COLO668 (cell line): Measurements from ENCODE around the gene CCDC83.

ENCODE experiments used
- DNase-seq: peaks from one replicate; lab custom pipeline; 2025; ENCODE audit not compliant: unreplicated experiment; lab: John Stamatoyannopoulos, UW

CCDC83 gene

DNA sequence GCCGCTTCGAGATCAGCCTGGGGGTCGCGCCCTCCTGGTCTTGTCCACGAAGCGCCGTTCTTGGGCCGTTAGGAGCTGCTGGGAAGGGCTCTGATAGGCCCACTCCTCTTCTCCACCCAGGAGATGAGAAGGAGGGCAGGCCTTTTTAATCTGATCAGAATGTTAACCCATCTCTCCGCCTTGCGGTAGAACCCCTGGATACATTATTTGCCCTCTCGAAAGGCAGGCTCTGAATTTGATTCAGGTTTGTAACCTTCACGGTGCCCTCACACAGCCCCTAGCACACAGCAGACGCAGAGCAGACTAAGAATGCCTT lies at the start of gene CCDC83:
Gene CCDC83, plus strand, starts transcription at position 43 of the 316 bp plus-strand sequence. CDS start 9,741 bp downstream, outside the sequence.
- DNase-seq, result no peak

DNA sequence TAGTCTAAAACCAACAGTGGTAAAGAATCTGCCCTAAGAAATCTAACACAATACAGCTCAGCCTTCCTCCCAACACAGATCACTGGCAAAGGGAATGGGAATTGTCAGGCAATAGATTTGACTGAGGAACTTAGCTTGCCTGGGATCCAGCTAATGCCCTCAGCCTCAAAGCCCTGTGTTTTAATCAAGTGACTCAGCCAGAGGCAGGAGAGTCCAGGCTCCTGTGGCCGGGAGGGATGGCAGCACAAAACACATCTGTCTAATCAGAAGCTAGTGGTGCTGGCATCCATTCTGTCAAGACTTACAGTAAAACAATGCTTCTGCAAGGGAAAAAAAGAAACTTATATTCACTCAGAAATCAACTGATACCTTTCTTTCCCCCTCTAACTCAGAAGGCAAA lies 49.8 kb upstream of the CCDC83 start:
- no peak for DNase-seq

DNA sequence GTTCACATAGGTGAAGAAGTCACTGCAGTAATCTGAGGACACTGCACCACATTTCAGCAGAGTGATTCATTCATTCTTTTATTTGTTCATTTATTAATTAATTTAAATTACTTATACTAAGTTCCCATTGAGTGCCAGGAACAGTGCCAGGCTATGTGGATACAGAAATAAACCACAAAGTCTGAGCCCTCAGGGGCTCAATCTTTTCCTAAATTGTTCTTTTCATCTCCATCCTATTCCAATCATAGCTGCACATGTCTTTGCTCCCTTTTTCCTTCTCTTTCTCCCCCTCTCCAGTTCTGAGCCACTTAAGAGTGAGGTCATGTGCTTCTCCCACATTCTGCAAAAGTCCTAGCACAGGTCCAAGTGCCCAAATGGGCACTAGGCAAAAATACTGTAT lies 49.2 kb upstream of the CCDC83 start:
- DNase-seq, result no peak

DNA sequence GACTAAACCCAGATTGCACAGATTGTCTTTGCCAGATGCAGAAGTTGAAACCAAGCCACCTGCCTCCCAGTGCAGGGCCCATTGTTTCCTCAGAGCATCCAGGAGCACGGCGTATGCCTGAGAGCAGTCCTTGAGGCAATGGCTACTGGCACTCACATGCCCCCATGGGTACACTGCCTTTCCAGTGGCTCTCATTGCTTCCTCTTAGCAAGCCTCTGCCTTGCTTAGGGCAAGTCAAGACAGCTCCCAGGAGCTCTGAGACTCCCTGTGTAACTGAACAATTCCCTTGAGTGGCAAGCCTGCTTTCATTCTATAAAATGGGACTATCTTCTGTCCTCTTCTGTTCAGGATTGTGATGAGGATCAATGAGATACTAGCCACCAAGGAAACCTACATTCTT lies 48.3 kb upstream of the CCDC83 start:
- no peak for DNase-seq

DNA sequence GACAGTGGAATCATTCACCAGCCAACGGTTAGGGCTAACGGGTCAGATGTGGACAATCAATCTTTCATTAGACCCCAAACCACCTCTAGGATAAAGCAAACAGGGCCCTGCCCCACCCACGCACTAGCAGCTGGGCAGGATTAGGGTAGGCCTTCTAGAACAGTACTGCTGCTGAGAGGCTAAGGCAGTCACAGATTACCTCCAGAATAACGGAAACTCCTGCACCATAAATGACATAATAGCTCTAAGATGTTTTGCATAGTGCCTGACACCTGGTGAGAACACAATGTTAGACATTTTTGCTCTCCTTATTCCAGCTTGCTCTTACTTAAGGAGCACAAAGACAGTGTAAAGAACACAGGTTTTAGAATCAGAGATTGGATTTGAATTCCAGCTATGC lies 46.0 kb upstream of the CCDC83 start:
- DNase-seq, result no peak

DNA sequence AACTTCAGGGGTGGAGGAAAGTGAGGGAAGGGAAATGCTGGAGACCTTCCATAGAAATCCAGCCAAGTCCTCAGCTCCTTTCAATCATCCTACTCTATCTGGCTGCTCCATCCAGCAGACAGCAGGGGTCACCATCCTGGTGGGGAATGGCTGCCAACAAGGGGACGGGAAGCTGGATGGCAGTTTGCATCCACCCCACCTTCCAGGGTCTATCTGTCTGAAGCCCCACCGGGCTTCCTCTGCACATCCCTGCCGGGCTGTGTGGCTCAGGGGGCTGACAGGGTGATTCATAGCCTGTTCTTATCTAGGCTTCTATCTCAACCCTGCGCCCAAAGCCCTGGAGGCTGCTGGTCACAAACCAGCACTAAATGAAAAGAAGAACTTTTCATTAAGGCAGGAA lies 45.3 kb upstream of the CCDC83 start:
- DNase-seq, result no peak

DNA sequence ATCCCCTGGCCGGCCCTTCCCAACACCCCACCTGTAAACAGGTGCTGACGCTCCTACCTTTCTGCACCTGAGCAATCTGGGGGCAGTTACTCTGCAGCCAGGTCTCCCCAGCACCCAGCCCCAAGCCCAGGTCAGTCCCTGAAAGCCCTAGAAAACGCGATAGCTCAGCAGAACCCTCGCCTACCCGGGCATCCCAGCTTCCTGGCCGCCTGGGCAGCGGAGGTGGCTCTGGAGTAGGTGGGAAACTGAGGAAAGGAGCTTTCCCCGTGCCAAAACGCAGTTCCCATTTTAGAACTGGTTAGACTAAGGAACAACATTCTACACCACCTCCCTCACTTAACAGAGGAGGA lies 44.7 kb upstream of the CCDC83 start:
- DNase-seq, result no peak

DNA sequence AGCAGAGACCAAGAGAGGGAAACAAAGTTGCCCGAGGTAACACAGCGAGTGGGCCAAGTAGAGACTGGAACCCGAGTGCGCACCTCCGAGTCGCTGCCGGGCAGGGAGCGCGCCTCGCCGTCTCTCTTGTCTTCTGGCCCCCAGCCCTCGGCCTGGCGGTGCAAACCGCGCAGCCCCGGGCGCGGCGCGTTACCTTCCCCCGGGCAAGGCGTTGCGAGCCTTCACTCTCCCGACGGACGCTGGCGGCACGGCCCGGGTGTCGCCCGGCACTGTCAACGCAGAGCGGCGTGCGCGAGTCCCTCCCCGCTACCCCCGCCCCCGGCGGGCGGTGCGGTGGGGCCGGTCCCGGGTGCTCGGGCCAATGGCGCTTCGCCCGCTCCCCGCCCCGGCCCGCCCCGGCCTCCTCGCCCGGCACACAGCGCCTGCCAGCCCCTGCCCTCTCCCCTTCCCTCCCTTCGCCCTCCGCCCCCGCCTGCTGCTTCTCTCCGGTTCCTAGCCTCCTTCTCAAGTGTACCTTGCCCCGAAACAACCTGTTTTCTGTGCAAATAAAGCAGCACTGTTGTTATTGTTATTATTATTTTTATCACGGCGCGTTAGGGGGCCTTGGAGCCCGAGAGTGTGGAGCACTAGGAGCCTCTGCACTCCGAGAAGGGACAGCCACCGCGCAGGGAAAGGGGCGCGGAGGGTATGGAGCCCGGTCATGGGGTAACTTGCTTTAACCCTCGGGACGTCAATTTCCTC lies 44.1 kb upstream of the CCDC83 start, which contains the start of gene SYTL2:
Gene SYTL2, minus strand, starts transcription at position 271 of the 741 bp plus-strand sequence. CDS start 53,416 bp downstream, outside the sequence.
- DNase-seq, result peak; percentile 80

DNA sequence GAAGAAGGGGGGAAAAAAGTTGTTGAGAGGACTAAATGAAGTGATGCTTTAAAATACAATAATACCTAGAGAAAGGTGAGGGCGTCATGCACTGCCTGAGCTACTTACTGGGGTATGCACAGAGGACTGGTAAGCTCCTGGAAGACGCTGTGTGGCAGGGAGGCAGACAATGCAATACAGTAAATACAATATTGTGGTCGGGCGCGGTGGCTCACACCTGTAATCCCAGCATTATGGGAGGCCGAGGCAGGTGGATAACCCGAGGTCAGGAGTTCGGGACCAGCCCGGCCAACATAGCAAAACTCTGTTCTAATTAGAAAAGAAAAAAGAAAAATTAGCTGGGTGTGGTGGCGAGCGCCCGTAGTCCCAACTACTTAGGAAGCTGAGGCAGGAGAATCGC lies 43.6 kb upstream of the CCDC83 start:
- no peak for DNase-seq

DNA sequence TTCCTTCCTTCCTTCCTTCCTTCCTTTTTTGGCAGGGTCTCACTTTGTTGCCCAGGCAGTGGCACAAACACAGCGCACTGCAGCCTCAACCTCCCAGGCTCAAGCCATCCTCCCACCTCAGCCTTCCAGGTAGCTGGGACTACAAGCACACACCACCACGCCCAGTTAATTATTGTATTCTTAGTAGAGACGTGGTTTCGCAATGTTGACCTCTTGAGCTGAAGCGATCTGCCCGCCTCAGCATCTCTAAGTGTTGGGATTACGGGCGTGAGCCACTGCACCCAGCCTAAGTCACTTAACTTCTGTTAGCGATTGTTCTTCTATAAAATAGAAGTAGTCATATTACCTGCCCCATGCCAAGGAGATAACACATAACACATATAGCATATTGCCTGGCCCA lies 41.5 kb upstream of the CCDC83 start:
- DNase-seq, result no peak

DNA sequence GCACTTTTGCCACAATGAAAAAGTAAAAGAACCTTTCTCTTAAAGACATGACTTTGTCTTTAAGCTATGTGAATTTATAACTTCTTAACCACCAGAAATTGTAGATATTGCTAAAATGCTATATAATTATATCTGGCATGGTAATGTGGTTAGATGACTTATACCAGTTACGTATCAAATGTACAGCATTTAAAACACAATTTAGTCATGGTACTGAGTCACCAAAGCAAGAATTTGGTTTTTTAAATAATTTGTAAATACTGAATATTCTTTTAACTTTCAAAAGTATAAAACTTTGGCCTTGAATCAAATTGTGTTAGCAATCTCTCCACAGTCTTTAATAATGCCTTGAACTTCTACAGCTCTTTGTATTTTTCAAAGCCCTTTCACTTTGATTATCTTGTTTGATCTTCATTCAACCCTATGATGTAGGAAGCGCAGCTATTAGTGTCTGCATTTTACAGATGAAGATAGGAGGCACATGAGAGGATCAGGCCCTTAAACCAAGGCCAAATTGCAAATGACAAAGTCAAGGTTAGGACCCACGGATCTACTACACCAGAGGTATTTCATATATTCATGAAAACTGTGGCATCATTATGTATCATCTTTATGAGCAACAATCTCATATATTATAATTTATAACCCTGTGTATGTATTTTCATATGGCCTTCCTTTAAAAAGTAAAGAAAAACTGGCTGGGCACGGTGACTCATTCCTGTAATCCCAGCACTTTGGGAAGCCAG lies 39.8 kb upstream of the CCDC83 start:
- no peak for DNase-seq

DNA sequence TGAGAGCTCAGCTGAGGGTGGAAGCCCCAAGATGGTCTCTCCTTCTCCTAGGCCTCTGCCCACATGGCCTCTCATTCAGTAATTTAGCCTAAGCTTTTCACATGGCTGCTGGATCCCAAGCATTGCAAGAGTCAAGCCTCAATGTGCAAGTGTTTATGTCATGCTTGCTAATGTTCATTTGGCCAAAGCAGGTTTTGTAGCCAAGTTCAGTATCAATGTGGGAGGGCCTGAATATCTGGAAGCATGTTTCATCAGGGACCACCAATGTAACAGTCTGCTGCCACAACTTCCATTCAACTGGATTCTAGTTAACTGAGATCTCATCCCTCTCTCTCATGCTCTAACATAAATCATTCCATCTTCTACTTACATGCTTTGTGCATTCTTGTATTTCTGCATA lies 35.7 kb upstream of the CCDC83 start:
- no peak for DNase-seq

DNA sequence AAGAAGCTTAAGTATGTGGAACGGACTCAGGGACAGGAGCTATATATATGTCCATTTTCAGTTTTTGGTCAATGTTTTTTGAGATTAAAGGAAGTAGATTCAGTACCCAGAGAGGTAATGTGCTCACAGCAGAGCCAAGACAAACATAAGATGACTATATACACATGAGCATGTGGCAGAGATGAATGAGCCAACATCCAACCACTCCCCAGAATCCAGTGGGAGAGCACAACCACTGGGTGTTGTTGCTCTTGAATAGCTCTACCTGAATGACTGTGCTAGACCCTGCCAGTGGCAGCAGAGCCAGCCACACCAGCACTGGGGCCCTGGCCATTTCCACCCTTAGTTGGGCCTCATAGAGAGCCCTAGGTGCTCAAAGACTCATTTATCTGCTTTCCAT lies 33.5 kb upstream of the CCDC83 start:
- no peak for DNase-seq

DNA sequence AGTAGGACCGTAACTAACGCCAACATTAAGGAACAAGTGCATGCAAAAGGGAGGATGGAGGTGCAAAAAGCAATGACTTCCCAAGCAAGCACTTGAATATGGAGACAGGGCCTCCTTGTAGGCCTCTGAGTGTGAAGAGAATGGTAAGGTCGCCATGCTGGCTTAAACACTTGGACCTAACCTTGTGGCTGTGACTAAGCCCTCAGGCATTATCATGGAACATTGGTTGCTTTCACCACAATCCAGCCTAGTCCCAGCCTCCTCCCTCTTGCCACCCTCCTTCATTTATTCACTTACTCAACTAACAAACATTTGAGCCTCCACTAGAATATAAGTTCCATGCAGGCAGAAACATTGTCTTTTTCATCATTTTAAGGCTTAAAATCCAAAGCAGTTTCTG lies 32.4 kb upstream of the CCDC83 start:
- DNase-seq, result no peak

DNA sequence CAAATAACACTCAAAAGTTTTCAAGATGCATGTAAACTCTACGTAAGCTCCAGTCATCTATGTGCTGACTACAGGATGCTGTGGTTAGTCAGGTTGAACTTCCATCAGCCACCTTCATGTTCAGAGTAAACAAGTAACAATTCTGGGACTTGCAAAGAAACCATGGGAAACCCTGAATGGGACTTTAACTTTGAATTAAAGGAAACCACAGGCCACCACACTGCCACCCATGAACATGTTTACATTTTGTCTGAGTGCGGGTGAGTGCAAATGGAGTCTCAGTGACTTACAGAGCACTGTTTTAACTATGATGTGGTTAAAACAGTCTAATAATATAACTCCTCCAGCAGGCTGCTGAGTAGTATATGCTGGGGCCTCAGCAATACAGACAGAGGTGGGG lies 31.4 kb upstream of the CCDC83 start:
- no peak for DNase-seq

DNA sequence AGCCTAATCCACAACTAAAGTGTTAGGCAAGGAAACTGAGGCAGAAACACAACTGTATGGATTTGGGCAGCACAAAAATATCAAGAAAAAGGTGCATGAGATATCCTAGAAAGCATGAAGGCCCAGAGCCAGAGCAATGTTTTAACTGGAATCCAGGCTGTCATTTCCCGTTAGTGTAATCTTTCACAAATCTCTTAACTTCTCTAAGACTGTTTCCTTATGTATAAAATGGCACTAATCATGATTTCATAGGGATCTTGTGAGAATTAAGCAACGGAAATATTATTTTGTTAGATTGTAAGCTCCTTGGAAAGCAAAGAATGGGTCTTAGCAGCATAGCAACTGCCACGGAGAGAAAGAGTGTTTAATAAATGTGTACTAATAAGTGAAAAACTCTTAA lies 29.6 kb upstream of the CCDC83 start:
- DNase-seq, result no peak

DNA sequence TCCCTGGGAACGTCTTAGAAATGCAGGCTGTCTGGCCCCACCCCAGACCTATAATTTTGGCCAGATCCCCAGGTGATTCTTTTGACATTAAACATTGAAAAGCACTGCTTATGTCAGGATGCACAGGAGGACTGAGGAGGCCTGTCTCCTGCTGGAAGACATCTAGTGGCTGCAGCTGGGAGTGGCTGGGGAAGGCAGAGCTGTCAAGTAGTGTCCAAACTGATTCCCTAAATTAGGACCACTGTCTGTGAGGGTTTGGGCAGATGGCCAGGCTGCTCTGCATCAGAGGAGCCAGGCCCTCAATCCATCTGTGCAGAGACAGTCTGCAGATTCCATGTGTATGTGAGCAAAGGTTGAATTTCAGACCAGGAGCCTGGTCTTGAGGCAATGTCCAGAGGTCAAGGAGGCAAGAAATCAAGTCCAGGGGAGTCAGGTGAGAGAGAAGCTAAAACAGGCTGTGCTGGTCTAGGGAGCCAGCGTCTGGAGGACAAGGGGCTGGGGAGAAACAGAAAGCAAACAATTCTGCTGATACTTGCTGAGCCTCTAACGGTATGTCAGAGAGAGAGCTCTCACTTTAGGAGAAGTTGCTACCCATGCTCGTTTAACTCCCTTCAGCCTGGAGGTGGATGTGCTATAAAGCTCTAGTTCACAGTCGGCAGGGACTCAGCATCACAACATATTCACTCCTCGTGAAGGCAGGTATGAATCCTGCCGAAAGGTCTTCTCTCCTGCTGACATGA lies 28.9 kb upstream of the CCDC83 start:
- DNase-seq, result peak; percentile 11

DNA sequence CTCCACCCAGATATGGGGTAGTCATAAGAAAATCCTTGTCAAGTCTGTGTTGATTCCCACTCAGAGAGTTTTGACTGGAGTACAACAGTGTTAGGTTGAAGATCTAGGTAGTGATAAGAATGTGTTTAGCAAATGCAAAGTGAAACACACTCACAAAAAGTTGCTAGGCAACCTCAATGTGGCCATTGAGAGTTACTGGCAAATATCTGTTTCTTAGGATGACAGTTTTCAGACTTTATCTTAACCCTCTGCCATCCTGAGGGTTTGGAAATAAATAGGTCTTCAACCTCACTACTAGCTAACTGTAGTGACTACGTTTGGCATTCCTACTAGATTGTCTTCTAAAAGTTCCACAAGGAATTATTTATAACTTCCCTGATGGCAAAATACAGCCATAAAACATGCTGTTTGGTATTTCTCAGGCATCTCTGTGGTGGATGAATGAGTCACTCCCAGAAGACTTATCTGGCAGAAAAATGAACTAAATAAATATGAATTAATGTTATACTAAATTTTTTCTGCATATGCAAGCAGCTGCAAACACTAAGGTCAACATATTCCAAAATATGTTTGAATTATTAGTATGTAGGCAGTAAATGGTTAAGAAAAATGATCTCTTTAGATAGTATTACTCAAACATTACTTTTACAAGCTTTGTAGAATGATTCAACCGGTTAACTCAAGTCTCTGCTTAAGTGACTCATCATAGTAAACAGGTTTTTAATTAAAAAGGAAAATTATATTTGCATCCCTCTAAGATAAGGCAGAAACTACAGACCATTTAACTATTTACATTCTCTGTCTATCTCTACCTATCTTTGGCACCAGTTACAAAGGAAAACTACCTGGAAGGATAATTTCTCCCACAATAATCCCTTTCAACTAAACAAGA lies 27.2 kb upstream of the CCDC83 start:
- DNase-seq, result no peak

DNA sequence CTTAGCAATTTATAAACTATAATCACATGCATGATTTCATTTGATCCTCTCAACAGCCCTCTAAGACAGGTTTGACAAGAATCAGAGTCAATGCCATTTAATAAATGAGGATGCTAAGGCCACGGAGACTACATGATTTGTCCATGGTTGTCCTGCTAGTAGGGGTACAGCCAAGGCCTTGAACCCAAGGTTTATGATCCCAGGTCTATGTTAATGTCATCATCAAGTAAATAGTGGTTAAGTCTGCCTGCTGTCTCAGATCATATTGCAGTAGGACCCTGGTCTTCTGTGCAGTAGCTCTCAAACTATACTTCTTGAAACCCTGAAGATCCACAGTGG lies 26.6 kb upstream of the CCDC83 start:
- no peak for DNase-seq

DNA sequence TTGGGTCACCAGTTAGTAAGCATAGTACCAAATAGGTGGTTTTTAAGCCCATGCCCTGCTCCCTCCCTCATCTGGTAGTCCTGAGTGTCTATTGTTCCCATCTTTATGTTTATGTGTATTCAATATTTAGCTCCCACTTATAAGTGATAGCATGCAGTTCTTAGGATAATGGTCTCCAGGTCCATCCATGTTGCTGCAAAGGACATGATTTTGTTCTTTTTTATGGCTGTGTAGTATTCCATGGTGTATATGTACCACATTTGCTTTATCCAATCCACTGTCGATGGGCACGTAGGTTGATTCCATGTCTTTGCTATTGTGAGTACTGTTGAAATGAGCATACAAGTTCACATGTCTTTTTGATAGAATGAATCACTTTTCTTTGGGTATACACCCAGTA lies 26.0 kb upstream of the CCDC83 start:
- no peak for DNase-seq

DNA sequence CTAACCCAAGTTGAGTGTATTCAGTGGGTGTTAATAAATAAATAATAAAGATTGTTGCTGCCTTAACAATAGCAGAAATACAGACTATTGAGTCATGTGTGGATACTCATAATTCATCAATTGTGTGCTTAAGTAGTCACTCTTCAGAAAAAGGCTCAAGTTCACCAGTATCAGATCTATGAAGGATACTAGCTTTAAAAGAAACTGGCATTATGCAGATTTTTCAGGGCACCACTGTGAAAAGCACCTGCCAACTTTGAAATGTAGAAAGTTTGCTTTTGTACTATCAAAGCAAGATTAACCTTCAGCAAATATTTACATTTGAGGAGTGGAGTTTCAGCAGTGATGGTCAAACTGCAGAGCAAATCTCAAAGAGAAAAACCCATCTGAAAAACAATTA lies 24.1 kb upstream of the CCDC83 start:
- DNase-seq, result no peak
